HepG2 (cell line): ENCODE data around the gene AP4M1. TPM values are rescaled to one million over a fixed set of nuclear protein-coding genes. Genes with fewer than 3 reads are reported as not detected.

Experiments
- ATAC-seq: fragments of 200-7000 bp; cut with Tn5 transposase; 3 replicates; pipeline ENCODE4 v1.9.1; 2020; ENCODE audit warnings: mild to moderate bottlenecking, moderate library complexity
- BruUV-seq: library from RNA; stranded (reverse); fragments of 400-500 nt; replicated peaks from 2 replicates; lab custom pipeline; 2021; lab: Mats Ljungman, UMichigan
- CTCF ChIA-PET: fragments of 300-600 bp; formaldehyde crosslinking; extraction: SDS; loops from one replicate; lab custom pipeline; 2021; ENCODE audit warnings: low total read pairs, inconsistent platforms, low intra/inter-chr PET ratio; lab: Yijun Ruan, JAX
- POLR2A ChIA-PET: fragments of 350-600 bp; sonication (Branson Sonifier 250); formaldehyde crosslinking; loops from one replicate; lab custom pipeline; 2020; ENCODE audit warnings: antibody characterized with exemption, inconsistent platforms; lab: Yijun Ruan, JAX
- DNase-seq: peaks from one replicate; pipeline ENCODE4 v3.0.0-alpha.2; 2015; ENCODE audit warnings: low spot score
- FAIRE-seq: peaks from 3 replicates; lab custom pipeline; 2011; peaks lifted over from hg19 to GRCh38; lab: Jason Lieb, UNC
- H2AFZ ChIP-seq: one replicate; pipeline ENCODE4 v1.6.1; 2011; ENCODE audit warnings: low read length, inconsistent platforms
- H3K27ac ChIP-seq: fragments of 300-600 bp; 3 replicates; pipeline ENCODE4 v1.8.0; 2011; ENCODE audit warnings: mixed run types, mild to moderate bottlenecking, mixed read lengths, low read length, inconsistent platforms; ENCODE audit not compliant: insufficient read depth; ENCODE audit errors: extremely low read length
- H3K27me3 ChIP-seq, 2 experiments: fragments of 200-600 bp in 1 of 2; 2 replicates in 1 of 2; 3 replicates in 1 of 2; pipeline versions ENCODE4 v1.6.0 to v1.8.0; 2011; ENCODE audit warnings: low read length in 2 of 2, mild to moderate bottlenecking in 2 of 2, moderate library complexity in 2 of 2, inconsistent platforms in 1 of 2; ENCODE audit not compliant: insufficient read depth in 2 of 2, control insufficient read depth in 1 of 2
- H3K36me3 ChIP-seq, 2 experiments: fragments of 200-600 bp in 1 of 2; replicated peaks in 1 of 2; 2 replicates in 1 of 2; 3 replicates in 1 of 2; pipeline versions ENCODE4 v1.5.1 to v1.8.0; 2011; ENCODE audit warnings: low read length in 2 of 2, inconsistent platforms in 1 of 2; ENCODE audit not compliant: insufficient read depth in 2 of 2, control insufficient read depth in 1 of 2
- H3K4me1 ChIP-seq: 2 replicates; pipeline ENCODE4 v1.5.1; 2012; ENCODE audit warnings: low read length, inconsistent platforms; ENCODE audit not compliant: insufficient read depth
- H3K4me2 ChIP-seq: 2 replicates; pipeline ENCODE4 v1.6.0; 2011; ENCODE audit warnings: low read depth, low read length, inconsistent platforms
- H3K4me3 ChIP-seq, 3 experiments: fragments of 200-600 bp in 1 of 3; sonication (generic), shearing (Covaris generic) in 1 of 3; replicated peaks in 1 of 3; 2 replicates each; pipeline ENCODE4 v1.5.1; 2011 to 2016; ENCODE audit warnings: low read length in 3 of 3, inconsistent platforms in 2 of 3, low read depth in 2 of 3, mild to moderate bottlenecking in 2 of 3, control low read depth in 1 of 3, mixed read lengths in 1 of 3; ENCODE audit not compliant: insufficient read depth in 1 of 3
- H3K79me2 ChIP-seq: one replicate; pipeline ENCODE4 v1.6.1; 2011; ENCODE audit warnings: low read length, inconsistent platforms; ENCODE audit not compliant: insufficient read depth
- H3K9ac ChIP-seq: 2 replicates; pipeline ENCODE4 v1.6.0; 2011; ENCODE audit warnings: mild to moderate bottlenecking, low read depth, low read length, inconsistent platforms; ENCODE audit not compliant: insufficient read depth
- H3K9me3 ChIP-seq: 2 replicates; pipeline ENCODE4 v1.5.1; 2012; ENCODE audit warnings: mild to moderate bottlenecking, low read length
- H4K20me1 ChIP-seq: 2 replicates; pipeline ENCODE4 v1.6.0; 2011; ENCODE audit warnings: inconsistent platforms, mild to moderate bottlenecking, low read length, moderate library complexity; ENCODE audit not compliant: insufficient read depth
- GLI4 ChIP-seq: sonication (generic); formaldehyde crosslinking; IDR thresholded peaks from 2 replicates; pipeline ENCODE4 v1.5.1; 2020; ENCODE audit warnings: missing genetic modification reagents, mild to moderate bottlenecking, moderate library complexity, borderline replicate concordance
- HES4 ChIP-seq: sonication (generic); formaldehyde crosslinking; IDR thresholded peaks from 2 replicates; pipeline ENCODE4 v1.9.0; 2021; ENCODE audit warnings: mild to moderate bottlenecking, missing genetic modification reagents, borderline replicate concordance
- HNF1A ChIP-seq, 2 experiments: sonication (generic) in 1 of 2; formaldehyde crosslinking in 1 of 2; IDR thresholded peaks; 2 replicates each; pipeline versions ENCODE4 v1.4.0 to v1.6.1; 2016 to 2020; ENCODE audit warnings: borderline replicate concordance in 1 of 2, low read depth in 1 of 2, mild to moderate bottlenecking in 1 of 2, missing genetic modification reagents in 1 of 2
- RBFOX2 ChIP-seq: fragments of 200-400 bp; formaldehyde crosslinking; IDR thresholded peaks from 2 replicates; pipeline ENCODE4 v1.6.1; 2017; ENCODE audit warnings: low read depth, mild to moderate bottlenecking, low read length
- TMF1 ChIP-seq: sonication (generic); formaldehyde crosslinking; IDR thresholded peaks from 2 replicates; pipeline ENCODE4 v1.8.1; 2022; ENCODE audit warnings: low read depth, missing genetic modification reagents
- ZNF414 ChIP-seq: sonication (generic); formaldehyde crosslinking; IDR thresholded peaks from 2 replicates; pipeline ENCODE4 v1.5.0; 2020; ENCODE audit warnings: missing genetic modification reagents
- WGBS: methylation state at CpG from one replicate; pipeline ENCODE4 v1.1.6; 2017; ENCODE audit warnings: low lambda C conversion rate; 5-methylcytosine and 5-hydroxymethylcytosine counted together
- in situ Hi-C: cut with HindIII; loops from 2 replicates; pipeline ENCODE4 v1.10.0; 2017; ENCODE audit warnings: low pct_unique_long_range_greater_than_20kb; ENCODE audit not compliant: extremely low pct_ligation_motif_present
- intact Hi-C: fragments of 100-400 bp; cut with micrococcal nuclease; formaldehyde crosslinking; loops from one replicate; pipeline ENCODE4 v1.10.0; 2022; ENCODE audit not compliant: unreplicated experiment
- polyA plus RNA-seq, 8 experiments: library from polyadenylated mRNA; depleted of rRNA in 3 of 8; stranded (reverse) in 7 of 8; unstranded in 1 of 8; fragments of >200 nt; fragmentation: Illumina TruSeq in 4 of 8; extraction: Trizol in 4 of 8; gene quantifications; 2 replicates each; pipeline versions ENCODE4 v1.2.1 to v1.2.3, GENCODE V29; 2011 to 2016; ENCODE audit warnings: low read depth in 4 of 8, missing spikeins in 1 of 8, mixed read lengths in 1 of 8; ENCODE audit not compliant: insufficient read depth in 1 of 8
- total RNA-seq, 5 experiments: library from RNA; depleted of rRNA; stranded (reverse); fragments of >200 nt; fragmentation: Illumina TruSeq; extraction: Trizol; gene quantifications; 2 replicates each; pipeline ENCODE4 v1.2.3, GENCODE V29; 2016; ENCODE audit warnings: low read depth in 1 of 5
- TF ChIP-seq, protein P1 (sequence below): sonication (generic); formaldehyde crosslinking; IDR thresholded peaks from 2 replicates; pipeline ENCODE4 v1.5.1; 2020; ENCODE audit warnings: missing genetic modification reagents, mild to moderate bottlenecking, borderline replicate concordance
- TF ChIP-seq, protein P2 (sequence below): sonication (generic); formaldehyde crosslinking; IDR thresholded peaks from 2 replicates; pipeline ENCODE4 v1.4.0; 2020; ENCODE audit warnings: missing genetic modification reagents

Gene AP4M1
- total and polyA plus RNA-seq, 2 of the 13 experiments (the other 11 are each of a cell fraction or from before 2014, with no cell fraction given) = 6.3 to 9.7 TPM

DNA sequence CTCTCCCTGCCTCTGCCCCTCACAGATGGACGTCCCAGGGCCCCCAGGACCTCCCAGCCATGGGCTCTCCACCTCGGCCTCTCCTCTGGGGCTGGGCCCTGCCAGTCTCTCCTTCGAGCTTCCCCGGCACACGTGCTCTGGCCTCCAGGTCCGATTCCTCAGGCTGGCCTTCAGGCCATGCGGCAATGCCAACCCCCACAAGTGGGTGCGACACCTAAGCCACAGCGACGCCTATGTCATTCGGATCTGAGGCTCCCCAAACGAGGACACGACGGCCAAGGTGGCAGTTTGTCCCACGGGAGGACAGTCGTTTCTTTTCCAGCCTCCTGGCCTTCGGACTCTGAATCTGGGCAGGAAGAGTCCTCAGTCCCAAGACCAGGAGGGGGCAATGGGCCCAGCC is 5.2 kb downstream of the AP4M1 start:
- DNase-seq (no peak), FAIRE-seq (no peak), ATAC-seq (no peak)
- ChIA-PET POLR2A (no interaction called here), CTCF (no interaction called here)
- no peaks in the 10 kb centered on the region for H3K27me3 ChIP-seq
- H4K20me1 ChIP-seq = no peaks in the 10 kb centered on the region
- no peak overlapping the region for H2AFZ ChIP-seq
- no peaks in the 10 kb centered on the region for H3K9me3 ChIP-seq
- no peak overlapping the region for H3K4me3 ChIP-seq
- no peaks in the 10 kb centered on the region for H3K79me2 ChIP-seq
- H3K36me3 ChIP-seq = peaks cover 10 to 25% of the 10 kb centered on the region in 2 experiments; a peak in 4 of 5 replicates
- peaks cover 13% of the 10 kb centered on the region; the same call in 1 of the 2 replicates for H3K4me1 ChIP-seq
- no TSS peak for BruUV-seq
- intact Hi-C loops (no loop called here), in situ Hi-C loops (no loop called here)
- no peak for TF ChIP-seq HES4
- 0 out of 2 replicates have a peak, but pooled peaks have one; percentile 18 for TF ChIP-seq RBFOX2
- WGBS = 94% methylated on average over 17 of the region's 17 CpGs
- no peak overlapping the region for H3K4me2 ChIP-seq
- H3K9ac ChIP-seq = no peak overlapping the region
- no peak overlapping the region for H3K27ac ChIP-seq

DNA sequence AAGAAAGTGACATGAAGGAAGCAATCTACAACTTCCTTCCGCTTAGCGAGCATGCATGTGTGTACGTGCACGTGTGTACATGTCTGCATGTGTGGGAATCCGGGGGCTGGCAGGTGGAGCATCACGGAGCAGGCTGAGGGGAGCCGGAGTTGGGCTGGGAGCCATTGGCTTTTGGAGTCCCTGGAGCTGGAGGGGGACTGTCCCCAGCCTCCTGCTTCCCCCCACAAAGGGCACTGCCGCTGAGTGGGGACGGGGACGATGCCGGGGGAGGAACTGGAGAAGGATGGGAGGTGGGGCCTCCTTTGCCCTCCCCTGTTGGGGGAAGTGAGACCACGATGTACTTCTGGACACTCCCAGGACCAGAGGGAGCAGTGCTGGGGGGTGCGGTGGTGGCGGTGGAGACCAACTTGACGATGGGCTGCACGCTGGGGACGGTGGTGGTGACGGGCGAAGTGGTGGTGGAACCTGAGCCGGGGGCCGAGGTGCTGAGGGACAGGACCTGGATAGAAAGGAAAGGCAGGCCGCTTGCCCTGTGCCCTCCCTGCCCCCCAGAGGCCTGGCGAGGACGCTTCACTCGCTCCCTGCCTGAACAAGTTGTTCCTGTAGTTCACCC is 5.8 kb downstream of the AP4M1 start:
- no peak for FAIRE-seq
- CTCF ChIA-PET = no interaction called here
- no peak for DNase-seq
- TF ChIP-seq RBFOX2 (peak; percentile 17; the same call in 1 of the 2 replicates), GLI4 (no peak), TMF1 (CRISPR knock-in tag) (no peak), ZNF414 (CRISPR knock-in tag) (no peak), HNF1A (IDR thresholded peaks at IDR 0.05; ENCODE audit: low read depth) (no peak), HNF1A (CRISPR knock-in tag; IDR thresholded peaks at IDR 0.05; ENCODE audit: borderline replicate concordance) (no peak)
- TF ChIP-seq, protein P1, sequence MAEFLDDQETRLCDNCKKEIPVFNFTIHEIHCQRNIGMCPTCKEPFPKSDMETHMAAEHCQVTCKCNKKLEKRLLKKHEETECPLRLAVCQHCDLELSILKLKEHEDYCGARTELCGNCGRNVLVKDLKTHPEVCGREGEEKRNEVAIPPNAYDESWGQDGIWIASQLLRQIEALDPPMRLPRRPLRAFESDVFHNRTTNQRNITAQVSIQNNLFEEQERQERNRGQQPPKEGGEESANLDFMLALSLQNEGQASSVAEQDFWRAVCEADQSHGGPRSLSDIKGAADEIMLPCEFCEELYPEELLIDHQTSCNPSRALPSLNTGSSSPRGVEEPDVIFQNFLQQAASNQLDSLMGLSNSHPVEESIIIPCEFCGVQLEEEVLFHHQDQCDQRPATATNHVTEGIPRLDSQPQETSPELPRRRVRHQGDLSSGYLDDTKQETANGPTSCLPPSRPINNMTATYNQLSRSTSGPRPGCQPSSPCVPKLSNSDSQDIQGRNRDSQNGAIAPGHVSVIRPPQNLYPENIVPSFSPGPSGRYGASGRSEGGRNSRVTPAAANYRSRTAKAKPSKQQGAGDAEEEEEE = no peak
- TF ChIP-seq, protein P2, sequence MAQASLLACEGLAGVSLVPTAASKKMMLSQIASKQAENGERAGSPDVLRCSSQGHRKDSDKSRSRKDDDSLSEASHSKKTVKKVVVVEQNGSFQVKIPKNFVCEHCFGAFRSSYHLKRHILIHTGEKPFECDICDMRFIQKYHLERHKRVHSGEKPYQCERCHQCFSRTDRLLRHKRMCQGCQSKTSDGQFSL (CRISPR knock-in tag) = no peak
- H3K4me1 ChIP-seq = peaks cover 16% of the 10 kb centered on the region
- POLR2A ChIA-PET = no interaction called here
- no peak overlapping the region for H3K9ac ChIP-seq
- intact Hi-C loops = no loop called here
- BruUV-seq = TSS peak; percentile 61
- in situ Hi-C loops = no loop called here
- no peaks in the 10 kb centered on the region for H4K20me1 ChIP-seq
- H2AFZ ChIP-seq = no peak overlapping the region
- H3K36me3 ChIP-seq = peaks cover 10 to 30% of the 10 kb centered on the region in 2 experiments; a peak in 4 of 5 replicates
- H3K27ac ChIP-seq = no peak overlapping the region
- no peaks in the 10 kb centered on the region for H3K27me3 ChIP-seq
- 97% methylated on average over 24 of the region's 25 CpGs for WGBS
- H3K79me2 ChIP-seq = no peaks in the 10 kb centered on the region
- ATAC-seq = no peak
- no peaks in the 10 kb centered on the region for H3K9me3 ChIP-seq
- no peak overlapping the region for H3K4me3 ChIP-seq
- no peak overlapping the region for H3K4me2 ChIP-seq
